HUES48 (cell line): Measurements from ENCODE around the gene SERTAD3.
"Not testable (repeated sequence)": the region's sequence is repeated elsewhere in the genome, so short reads cannot be mapped to it uniquely, and the experiment has no call there.

Source experiments
- H3K27ac ChIP-seq: one replicate; pipeline ENCODE4 v1.7.0; 2013; ENCODE audit warnings: low read depth, low read length, inconsistent platforms
- H3K27me3 ChIP-seq: 2 replicates; pipeline ENCODE4 v1.6.1; 2013; ENCODE audit warnings: mild to moderate bottlenecking, low read length; ENCODE audit not compliant: control insufficient read depth, insufficient read depth
- H3K36me3 ChIP-seq: 2 replicates; pipeline ENCODE4 v1.6.1; 2013; ENCODE audit warnings: low read length; ENCODE audit not compliant: control insufficient read depth, insufficient read depth
- H3K4me1 ChIP-seq: 2 replicates; pipeline ENCODE4 v1.6.1; 2013; ENCODE audit warnings: mild to moderate bottlenecking, low read length; ENCODE audit not compliant: control insufficient read depth, insufficient read depth
- H3K4me3 ChIP-seq: 2 replicates; pipeline ENCODE4 v1.5.1; 2013; ENCODE audit warnings: mild to moderate bottlenecking, low read depth, low read length
- H3K9ac ChIP-seq: 2 replicates; pipeline ENCODE4 v1.6.1; 2013; ENCODE audit warnings: mild to moderate bottlenecking, low read depth, low read length, moderate library complexity
- H3K9me3 ChIP-seq: 2 replicates; pipeline ENCODE4 v1.6.1; 2013; ENCODE audit warnings: low read length; ENCODE audit not compliant: control insufficient read depth, insufficient read depth

The SERTAD3 gene

DNA sequence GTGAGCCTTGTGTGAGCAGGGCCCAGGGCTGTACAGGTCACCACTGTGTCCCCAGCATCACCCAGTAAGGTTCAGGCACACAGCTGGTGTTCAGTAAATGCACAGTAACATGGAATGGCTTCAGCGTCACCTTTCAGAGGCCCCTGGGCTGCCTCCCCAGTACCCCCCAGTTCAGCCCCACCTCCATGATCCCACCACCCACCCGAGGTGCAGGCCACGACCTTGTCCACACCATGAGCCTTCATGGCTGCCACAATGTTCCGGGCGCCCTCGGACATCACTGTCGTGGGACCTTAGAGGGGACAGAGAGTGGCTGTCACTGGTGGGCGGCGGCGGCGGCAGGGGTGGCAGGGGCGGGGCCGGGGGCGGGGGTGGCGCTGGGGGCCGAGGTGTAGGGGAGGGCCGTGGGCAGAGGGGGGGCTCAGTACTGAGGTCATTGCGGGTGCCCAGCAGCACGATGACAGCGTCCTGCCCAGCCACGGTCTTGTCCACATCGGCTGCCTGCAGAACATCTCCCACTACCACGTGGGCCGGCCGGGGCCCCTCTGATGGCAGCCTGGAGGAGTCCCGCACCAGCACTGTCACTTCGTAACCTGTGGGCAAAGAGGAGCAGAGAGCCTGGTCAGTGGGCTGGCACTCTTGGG is 13.9 kb upstream of the SERTAD3 start:
- Histone ChIP-seq H3K4me3 (no peak overlapping the region), H3K9ac (no peak overlapping the region), H3K9me3 (no peaks in the 10 kb centered on the region), H3K4me1 (no peaks in the 10 kb centered on the region), H3K27ac (no peak overlapping the region), H3K36me3 (no peaks in the 10 kb centered on the region), H3K27me3 (no peaks in the 10 kb centered on the region)

DNA sequence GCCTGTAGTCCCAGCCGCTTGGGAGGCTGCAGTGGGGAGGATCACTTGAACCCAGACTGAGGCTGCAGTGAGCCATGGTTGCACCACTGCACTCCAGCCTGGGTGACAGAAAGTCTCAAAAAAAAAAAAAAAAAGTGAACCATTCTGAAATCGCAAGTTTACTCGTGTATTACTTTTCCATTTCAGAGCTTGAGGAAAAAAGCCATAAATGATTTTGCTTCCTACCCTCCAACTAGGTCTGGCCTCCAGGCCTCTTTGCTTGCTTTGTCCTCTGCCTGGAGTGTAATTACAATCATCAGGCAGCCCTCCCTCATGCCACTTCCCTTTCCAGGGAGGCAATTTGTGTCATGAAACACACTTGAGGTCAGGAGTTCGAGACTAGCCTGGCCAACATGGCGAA is 12.9 kb upstream of the SERTAD3 start:
- H3K4me3 ChIP-seq = no peak overlapping the region
- no peaks in the 10 kb centered on the region for H3K4me1 ChIP-seq
- H3K36me3 ChIP-seq = no peaks in the 10 kb centered on the region
- H3K27ac ChIP-seq = no peak overlapping the region
- no peaks in the 10 kb centered on the region for H3K9me3 ChIP-seq
- no peak overlapping the region for H3K9ac ChIP-seq
- H3K27me3 ChIP-seq = no peaks in the 10 kb centered on the region

DNA sequence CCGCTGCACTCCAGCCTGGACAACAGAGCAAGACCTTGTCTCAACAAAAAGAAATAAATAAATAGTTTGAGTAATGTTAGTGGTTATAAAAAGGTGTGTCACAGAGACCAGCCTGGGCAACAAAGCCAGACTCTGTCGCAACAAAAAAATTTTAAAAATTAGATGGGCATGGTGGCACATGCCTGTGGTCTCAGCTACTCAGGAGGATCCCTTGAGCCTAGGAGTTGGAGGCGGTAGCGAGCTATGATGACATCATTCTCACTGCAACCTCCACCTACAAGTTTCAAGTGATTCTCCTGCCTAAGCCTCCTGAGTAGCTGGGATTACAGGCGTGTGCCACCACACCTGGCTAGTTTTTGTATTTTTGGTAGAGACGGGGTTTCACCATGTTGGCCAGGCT is 9.8 kb upstream of the SERTAD3 start:
- not testable (repeated sequence) for H3K4me3 ChIP-seq, H3K9ac ChIP-seq, H3K4me1 ChIP-seq, H3K27ac ChIP-seq, H3K36me3 ChIP-seq, H3K9me3 ChIP-seq, H3K27me3 ChIP-seq

DNA sequence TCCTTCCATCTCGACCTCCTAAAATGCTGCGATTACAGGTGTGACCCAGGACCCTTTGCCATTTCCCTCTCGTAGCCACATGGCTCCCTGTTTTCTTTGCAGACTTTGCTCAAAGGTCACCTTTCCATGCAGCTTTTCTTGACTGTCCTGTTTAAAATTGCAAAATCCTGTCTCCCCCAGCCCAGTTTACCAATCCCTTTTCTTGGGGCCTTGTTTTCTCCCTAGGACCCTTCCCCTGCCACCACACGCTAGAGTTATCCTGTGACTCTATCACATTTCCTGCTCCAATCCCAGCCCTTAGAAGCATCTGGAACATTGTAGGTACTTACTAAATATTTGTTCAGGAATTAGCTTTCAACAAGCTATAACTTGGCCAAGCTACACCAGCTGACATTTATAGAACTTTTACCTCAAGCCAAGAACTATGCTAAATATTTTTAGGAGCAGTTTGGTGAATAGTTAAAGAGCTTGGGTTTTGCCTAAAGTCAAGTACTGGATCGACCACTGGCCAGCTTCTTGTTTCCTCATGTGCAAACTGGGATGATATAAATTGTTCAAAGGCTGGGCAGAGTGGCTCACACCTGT is 9.1 kb upstream of the SERTAD3 start:
- Histone ChIP-seq H3K27me3 (no peaks in the 10 kb centered on the region), H3K27ac (no peak overlapping the region), H3K9me3 (no peaks in the 10 kb centered on the region), H3K4me3 (no peak overlapping the region), H3K4me1 (peaks cover 4% of the 10 kb centered on the region; the same call in 1 of the 2 replicates), H3K36me3 (0 out of 2 replicates have a peak, but pooled peaks cover 3% of the 10 kb centered on the region), H3K9ac (no peak overlapping the region)

DNA sequence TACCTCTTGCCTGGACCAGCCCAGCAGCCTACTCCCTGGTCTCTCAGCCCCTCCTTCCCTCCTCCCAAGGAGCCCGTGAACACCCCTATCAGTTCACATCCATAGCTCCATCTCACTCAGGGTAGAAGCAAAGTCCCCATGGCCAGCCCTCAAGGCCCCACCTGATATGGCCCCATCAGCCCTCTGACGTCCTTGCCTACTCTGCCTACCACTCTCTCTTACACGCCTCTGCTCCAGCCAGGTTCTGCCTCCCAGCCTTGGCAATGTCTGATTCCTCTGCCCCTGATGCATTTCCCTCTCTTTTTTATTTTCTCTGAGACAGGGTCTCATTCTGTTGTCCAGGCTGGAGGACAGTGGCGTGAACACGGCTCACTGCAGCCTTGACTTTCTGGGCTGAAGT is 7.9 kb upstream of the SERTAD3 start:
- peaks cover 4% of the 10 kb centered on the region; the same call in 1 of the 2 replicates for H3K4me1 ChIP-seq
- H3K9ac ChIP-seq = no peak overlapping the region
- H3K9me3 ChIP-seq = no peaks in the 10 kb centered on the region
- H3K27ac ChIP-seq = no peak overlapping the region
- no peak overlapping the region for H3K4me3 ChIP-seq
- no peaks in the 10 kb centered on the region for H3K27me3 ChIP-seq
- peaks cover 7% of the 10 kb centered on the region; the same call in 1 of the 2 replicates for H3K36me3 ChIP-seq

DNA sequence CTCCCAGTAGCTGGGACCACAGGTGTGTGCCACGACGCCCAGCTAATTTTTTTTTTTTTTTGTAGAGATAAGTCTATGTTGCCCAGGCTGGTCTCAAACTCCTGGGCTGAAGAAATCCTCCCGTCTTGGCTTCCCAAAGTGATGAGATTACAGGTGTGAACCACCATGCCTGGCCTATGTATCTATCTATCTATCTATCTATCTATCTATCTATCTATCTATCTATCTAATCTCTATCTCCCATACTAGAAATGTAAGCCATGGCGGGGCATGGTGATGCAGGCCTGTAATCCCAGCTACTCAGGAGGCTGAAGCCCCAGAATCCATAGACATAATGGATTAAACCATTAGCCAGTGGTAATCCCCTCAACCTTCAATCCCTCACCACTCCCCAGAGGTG is 6.5 kb upstream of the SERTAD3 start:
- H3K9ac ChIP-seq = no peak overlapping the region
- peaks cover 7% of the 10 kb centered on the region; the same call in 1 of the 2 replicates for H3K36me3 ChIP-seq
- no peaks in the 10 kb centered on the region for H3K27me3 ChIP-seq
- H3K4me1 ChIP-seq = peaks cover 12% of the 10 kb centered on the region; the same call in 1 of the 2 replicates
- H3K27ac ChIP-seq = no peak overlapping the region
- no peak overlapping the region for H3K4me3 ChIP-seq
- H3K9me3 ChIP-seq = no peaks in the 10 kb centered on the region

DNA sequence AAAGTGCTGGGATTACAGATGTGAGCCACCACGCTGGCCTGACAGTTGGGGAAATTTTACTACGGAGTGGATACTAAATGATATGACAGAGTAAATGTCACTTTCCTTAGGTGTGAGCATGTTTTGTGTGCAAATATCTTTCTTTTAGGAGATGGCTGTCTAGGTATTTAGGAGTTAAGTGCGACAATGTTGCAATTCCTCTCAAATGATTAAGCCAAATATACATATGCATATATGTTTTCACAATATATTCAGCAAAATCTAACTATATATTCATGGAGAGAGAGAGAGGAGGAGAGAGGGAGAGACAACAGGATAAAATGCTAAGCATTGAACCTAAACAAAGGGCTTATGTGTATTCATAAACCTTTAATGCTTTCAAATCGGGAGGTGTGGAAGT is 5.4 kb upstream of the SERTAD3 start:
- Histone ChIP-seq H3K27ac (no peak overlapping the region), H3K9me3 (no peaks in the 10 kb centered on the region)

DNA sequence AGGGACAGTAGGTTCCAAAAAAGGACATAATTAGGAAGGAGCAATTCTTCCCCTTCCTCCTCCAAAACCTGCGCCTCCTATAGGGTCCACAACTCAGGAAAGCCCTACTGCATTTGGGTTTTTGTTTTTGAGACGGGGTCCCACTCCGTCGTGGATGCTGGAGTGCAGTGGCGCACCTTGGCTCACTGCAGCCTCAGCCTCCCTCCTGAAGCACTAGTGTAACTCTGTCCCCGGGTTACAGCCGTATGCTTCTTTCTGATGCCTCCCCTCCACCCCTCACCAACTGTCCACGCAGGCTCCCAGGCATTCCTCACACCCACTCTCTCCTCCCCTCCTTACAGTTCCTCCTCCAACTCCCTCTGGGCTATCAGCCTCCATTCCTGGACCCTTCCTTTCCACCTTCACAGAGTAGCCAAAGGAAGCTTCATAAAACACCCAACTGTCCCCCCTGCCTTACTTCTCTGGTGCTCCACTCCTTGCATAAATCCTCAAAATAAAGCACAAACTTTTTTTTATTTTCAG is 2.2 kb upstream of the SERTAD3 start:
- no peak overlapping the region for H3K4me3 ChIP-seq
- H3K9ac ChIP-seq = peak overlapping the region; percentile 24; the same call in 1 of the 2 replicates
- H3K27me3 ChIP-seq = no peaks in the 10 kb centered on the region
- peaks cover 20% of the 10 kb centered on the region; the same call in 1 of the 2 replicates for H3K4me1 ChIP-seq
- peak overlapping the region; percentile 85 for H3K27ac ChIP-seq
- peaks cover 16% of the 10 kb centered on the region for H3K36me3 ChIP-seq
- no peaks in the 10 kb centered on the region for H3K9me3 ChIP-seq

More for the DNA sequence above, 5.4 kb upstream of the SERTAD3 start:
- H3K9ac ChIP-seq = no peak overlapping the region
- H3K4me3 ChIP-seq = no peak overlapping the region
- peaks cover 7% of the 10 kb centered on the region; the same call in 1 of the 2 replicates for H3K36me3 ChIP-seq
- no peaks in the 10 kb centered on the region for H3K27me3 ChIP-seq
- peaks cover 14% of the 10 kb centered on the region; the same call in 1 of the 2 replicates for H3K4me1 ChIP-seq

DNA sequence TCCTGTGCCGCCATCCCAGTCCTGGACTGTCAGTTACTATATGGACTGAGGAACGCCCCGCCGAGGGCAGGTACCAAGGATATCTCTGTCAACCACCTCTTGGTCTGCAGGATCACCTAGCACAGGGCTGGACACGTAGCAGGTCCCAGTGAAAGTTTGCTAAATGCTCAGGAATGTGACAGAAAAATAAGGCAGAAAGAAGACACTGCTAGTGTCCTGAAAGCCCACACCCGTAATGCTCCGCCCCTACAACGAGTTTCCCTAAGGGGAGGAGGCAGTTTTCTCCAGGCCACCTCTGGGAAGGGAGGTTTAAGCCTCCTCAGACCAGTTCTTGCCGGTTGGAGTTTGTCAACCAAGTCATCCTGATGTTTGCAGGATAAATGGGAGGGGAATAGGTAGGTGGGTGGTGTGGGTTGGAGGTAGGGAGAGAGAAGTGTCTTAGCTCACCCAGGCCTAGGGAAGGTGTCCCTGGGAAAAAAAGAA is 1.7 kb upstream of the SERTAD3 start:
- H3K4me3 ChIP-seq = no peak overlapping the region
- no peaks in the 10 kb centered on the region for H3K27me3 ChIP-seq
- H3K36me3 ChIP-seq = peaks cover 21% of the 10 kb centered on the region
- peak overlapping the region; percentile 24; the same call in 1 of the 2 replicates for H3K9ac ChIP-seq
- H3K4me1 ChIP-seq = peaks cover 16% of the 10 kb centered on the region; the same call in 1 of the 2 replicates
- no peaks in the 10 kb centered on the region for H3K9me3 ChIP-seq
- peak overlapping the region; percentile 85 for H3K27ac ChIP-seq

DNA sequence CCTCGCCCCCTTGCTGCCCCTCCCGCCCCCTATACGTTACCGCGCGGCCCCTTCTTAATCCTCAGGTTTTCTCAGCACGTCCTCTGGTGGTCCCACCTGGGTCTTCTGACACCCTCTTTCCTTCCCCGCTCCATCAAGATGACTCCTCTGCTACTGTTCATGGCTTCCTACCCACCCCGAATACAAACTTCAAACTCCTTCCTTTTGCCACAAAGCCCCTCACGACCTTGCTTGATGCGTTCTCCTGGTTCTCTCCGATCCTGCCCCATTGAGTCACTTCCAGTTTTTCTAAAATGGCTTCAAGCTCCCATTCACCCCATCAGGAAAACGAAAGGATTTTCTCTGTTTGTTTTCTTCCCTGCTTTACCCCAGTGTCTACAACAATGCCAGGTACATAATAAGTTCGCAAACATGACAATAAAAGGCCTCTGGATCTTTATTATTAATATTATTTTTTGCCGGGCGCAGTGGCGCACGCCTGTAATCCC is 734 bp upstream of the SERTAD3 start:
- H3K27ac ChIP-seq = peak overlapping the region; percentile 97
- H3K9ac ChIP-seq = peak overlapping the region; percentile 61
- no peaks in the 10 kb centered on the region for H3K27me3 ChIP-seq
- no peaks in the 10 kb centered on the region for H3K9me3 ChIP-seq
- peak overlapping the region; percentile 99 for H3K4me3 ChIP-seq
- peaks cover 16% of the 10 kb centered on the region; the same call in 1 of the 2 replicates for H3K4me1 ChIP-seq
- peaks cover 29% of the 10 kb centered on the region for H3K36me3 ChIP-seq
